CD14-positive monocyte (primary cell): ENCODE data around the gene GTF2H3. TPM values are rescaled to one million over a fixed set of nuclear protein-coding genes. Genes with fewer than 3 reads are reported as not detected.
A peak's percentile ranks its signal among the peaks of the same experiment; 100 is the strongest.

ENCODE experiments used
- DNase-seq, 3 donors: peaks; one replicate each; pipeline ENCODE4 v3.0.0-alpha.2; 2011 to 2022
- H2AFZ ChIP-seq: 2 replicates; pipeline ENCODE4 v1.6.0; 2012; ENCODE audit warnings: mild to moderate bottlenecking, low read depth, low read length, inconsistent platforms; ENCODE audit not compliant: insufficient read depth, poor library complexity, severe bottlenecking
- H3K27ac ChIP-seq, 2 donors: 1 replicate in 1 of 2; 2 replicates in 1 of 2; pipeline ENCODE4 v1.5.1; 2012 to 2013; ENCODE audit warnings: low read length in 2 of 2, control low read depth in 1 of 2, inconsistent platforms in 1 of 2, low read depth in 1 of 2, mild to moderate bottlenecking in 1 of 2
- H3K27me3 ChIP-seq, 2 donors: one replicate each; pipeline versions ENCODE4 v1.6.0 to v1.6.1; 2011 to 2013; ENCODE audit warnings: low read length in 2 of 2; ENCODE audit not compliant: control insufficient read depth in 2 of 2, insufficient read depth in 2 of 2
- H3K36me3 ChIP-seq, 2 donors: replicated peaks in 1 of 2; 1 replicate in 1 of 2; 2 replicates in 1 of 2; pipeline versions ENCODE4 v1.5.1 to v1.6.1; 2012 to 2013; ENCODE audit warnings: low read length in 2 of 2, control low read depth in 1 of 2, inconsistent platforms in 1 of 2, mild to moderate bottlenecking in 1 of 2; ENCODE audit not compliant: insufficient read depth in 2 of 2, control insufficient read depth in 1 of 2
- H3K4me1 ChIP-seq, 2 donors: 1 replicate in 1 of 2; 2 replicates in 1 of 2; pipeline versions ENCODE4 v1.5.1 to v1.6.1; 2012 to 2013; ENCODE audit warnings: low read length in 2 of 2, control low read depth in 1 of 2, inconsistent platforms in 1 of 2, mild to moderate bottlenecking in 1 of 2, moderate library complexity in 1 of 2; ENCODE audit not compliant: insufficient read depth in 2 of 2, control insufficient read depth in 1 of 2
- H3K4me2 ChIP-seq: replicated peaks from 2 replicates; pipeline ENCODE3; 2012; ENCODE audit warnings: low read length, moderate library complexity, mild to moderate bottlenecking; ENCODE audit not compliant: poor library complexity, severe bottlenecking; ENCODE audit errors: extremely low read depth
- H3K4me3 ChIP-seq, 3 experiments: fragments of 200-600 bp in 1 of 3; sonication (generic) in 1 of 3; replicated peaks in 1 of 3; 1 replicate in 2 of 3; 2 replicates in 1 of 3; pipeline ENCODE4 v1.5.1; 2011 to 2013; ENCODE audit warnings: low read length in 3 of 3, mild to moderate bottlenecking in 3 of 3, control low read depth in 2 of 3, low read depth in 2 of 3, inconsistent platforms in 1 of 3, moderate library complexity in 1 of 3
- H3K79me2 ChIP-seq: 2 replicates; pipeline ENCODE4 v1.6.0; 2012; ENCODE audit warnings: mild to moderate bottlenecking, control low read depth, inconsistent platforms, low read length, moderate library complexity; ENCODE audit not compliant: insufficient read depth
- H3K9ac ChIP-seq: 2 replicates; pipeline ENCODE4 v1.6.0; 2017; ENCODE audit warnings: low read length, mild to moderate bottlenecking; ENCODE audit not compliant: insufficient read depth, poor library complexity, severe bottlenecking
- H3K9me3 ChIP-seq, 2 donors: replicated peaks in 1 of 2; 1 replicate in 1 of 2; 2 replicates in 1 of 2; pipeline versions ENCODE4 v1.5.1 to v1.6.1; 2012 to 2013; ENCODE audit warnings: low read length in 2 of 2, control low read depth in 1 of 2; ENCODE audit not compliant: control insufficient read depth in 1 of 2, insufficient read depth in 1 of 2
- H4K20me1 ChIP-seq: 2 replicates; pipeline ENCODE4 v1.6.0; 2012; ENCODE audit warnings: mild to moderate bottlenecking, low read length, control low read depth, moderate library complexity; ENCODE audit not compliant: insufficient read depth
- H3K27ac Mint-ChIP-seq, 7 donors: one replicate each; pipeline ENCODE4 v1.8.0; 2020; ENCODE audit warnings: mild to moderate bottlenecking in 7 of 7, mixed read lengths in 7 of 7, moderate library complexity in 6 of 7, inconsistent platforms in 2 of 7
- H3K27me3 Mint-ChIP-seq, 3 donors: one replicate each; pipeline ENCODE4 v1.8.0; 2021 to 2022; ENCODE audit warnings: low read depth in 3 of 3, mild to moderate bottlenecking in 3 of 3, mixed read lengths in 3 of 3, moderate library complexity in 3 of 3, inconsistent platforms in 1 of 3
- H3K36me3 Mint-ChIP-seq, 2 donors: one replicate each; pipeline ENCODE4 v1.8.0; 2020; ENCODE audit warnings: mixed read lengths in 2 of 2, inconsistent platforms in 1 of 2, mild to moderate bottlenecking in 1 of 2
- H3K4me1 Mint-ChIP-seq: one replicate; pipeline ENCODE4 v1.8.0; 2020; ENCODE audit warnings: mild to moderate bottlenecking, mixed read lengths
- H3K4me3 Mint-ChIP-seq, 2 donors: one replicate each; pipeline ENCODE4 v1.8.0; 2020; ENCODE audit warnings: mild to moderate bottlenecking in 2 of 2, mixed read lengths in 2 of 2, moderate library complexity in 1 of 2
- H3K9me3 Mint-ChIP-seq, 7 donors: one replicate each; pipeline ENCODE4 v1.8.0; 2020 to 2022; ENCODE audit warnings: mixed read lengths in 7 of 7, mild to moderate bottlenecking in 6 of 7, moderate library complexity in 6 of 7, inconsistent platforms in 2 of 7
- WGBS: methylation state at CpG from one replicate; pipeline ENCODE4 v1.1.5; 2013; ENCODE audit warnings: missing lambda C conversion rate; ENCODE audit not compliant: insufficient coverage; 5-methylcytosine and 5-hydroxymethylcytosine counted together
- intact Hi-C, 2 donors: fragments of 100-400 bp; cut with micrococcal nuclease; formaldehyde crosslinking; loops; one replicate each; pipeline versions ENCODE4 v1.15.0 to v1.15.1; 2023
- polyA plus RNA-seq, 3 donors: library from polyadenylated mRNA; depleted of rRNA in 1 of 3; unstranded in 2 of 3; stranded (reverse) in 1 of 3; fragments of 300-500 nt in 2 of 3; fragments of >200 nt in 1 of 3; fragmentation: Illumina TruSeq in 2 of 3; gene quantifications; 1 replicate in 2 of 3; 2 replicates in 1 of 3; pipeline ENCODE4 v1.2.3, GENCODE V29; 2012 to 2021
- TF ChIP-seq, protein P1 (sequence below): fragments of 200-600 bp; IDR thresholded peaks from one replicate; pipeline ENCODE4 v1.8.0; 2022; ENCODE audit warnings: antibody characterized with exemption, mild to moderate bottlenecking

Gene GTF2H3
- polyA plus RNA-seq, 3 donors: 8.2 to 21.7 (median 12.3) TPM

DNA sequence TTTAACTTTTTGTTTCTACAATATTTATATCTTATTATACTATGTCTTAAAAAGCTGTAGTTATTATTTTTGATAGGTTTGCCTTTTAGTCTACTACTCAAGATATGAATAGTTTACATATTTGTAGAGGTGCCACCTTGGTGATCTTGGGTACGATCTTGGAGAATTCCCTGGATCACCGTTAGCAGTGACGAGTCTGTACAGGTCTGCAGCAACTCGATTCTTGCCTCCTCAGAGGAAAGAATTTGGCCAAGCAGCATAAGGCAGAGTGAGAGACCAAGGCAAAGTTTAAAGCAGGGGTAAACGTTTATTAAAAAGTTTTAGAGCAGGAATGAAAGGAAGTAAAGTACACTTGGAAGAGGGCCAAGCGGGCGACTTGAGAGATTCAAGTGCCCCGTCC is 34.1 kb downstream of the GTF2H3 start:
- TF ChIP-seq, protein P1, sequence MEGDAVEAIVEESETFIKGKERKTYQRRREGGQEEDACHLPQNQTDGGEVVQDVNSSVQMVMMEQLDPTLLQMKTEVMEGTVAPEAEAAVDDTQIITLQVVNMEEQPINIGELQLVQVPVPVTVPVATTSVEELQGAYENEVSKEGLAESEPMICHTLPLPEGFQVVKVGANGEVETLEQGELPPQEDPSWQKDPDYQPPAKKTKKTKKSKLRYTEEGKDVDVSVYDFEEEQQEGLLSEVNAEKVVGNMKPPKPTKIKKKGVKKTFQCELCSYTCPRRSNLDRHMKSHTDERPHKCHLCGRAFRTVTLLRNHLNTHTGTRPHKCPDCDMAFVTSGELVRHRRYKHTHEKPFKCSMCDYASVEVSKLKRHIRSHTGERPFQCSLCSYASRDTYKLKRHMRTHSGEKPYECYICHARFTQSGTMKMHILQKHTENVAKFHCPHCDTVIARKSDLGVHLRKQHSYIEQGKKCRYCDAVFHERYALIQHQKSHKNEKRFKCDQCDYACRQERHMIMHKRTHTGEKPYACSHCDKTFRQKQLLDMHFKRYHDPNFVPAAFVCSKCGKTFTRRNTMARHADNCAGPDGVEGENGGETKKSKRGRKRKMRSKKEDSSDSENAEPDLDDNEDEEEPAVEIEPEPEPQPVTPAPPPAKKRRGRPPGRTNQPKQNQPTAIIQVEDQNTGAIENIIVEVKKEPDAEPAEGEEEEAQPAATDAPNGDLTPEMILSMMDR: no peak
- Mint-ChIP-seq H3K4me1 (peaks cover 10% of the 10 kb centered on the region), H3K27me3 (peaks cover 0 to 4% (median 0%) of the 10 kb centered on the region in 3 donors), H3K27ac (peak overlapping the region in 1 of 7 donors; percentile 34), H3K36me3 (peaks cover 7 to 16% of the 10 kb centered on the region in 2 donors), H3K9me3 (peaks cover 0 to 5% (median 0%) of the 10 kb centered on the region in 7 donors), H3K4me3 (no peak overlapping the region)
- no peaks in the 10 kb centered on the region for H3K36me3 ChIP-seq
- H3K9ac ChIP-seq: no peak overlapping the region
- peaks cover 8 to 14% of the 10 kb centered on the region in 2 donors for H3K4me1 ChIP-seq
- H2AFZ ChIP-seq: no peak overlapping the region
- no peaks in the 10 kb centered on the region for H3K79me2 ChIP-seq
- intact Hi-C loops: no loop called here
- no peaks in the 10 kb centered on the region for H3K27me3 ChIP-seq
- no peak overlapping the region for H3K4me2 ChIP-seq
- DNase-seq: no peak
- 87% methylated on average over 8 of the region's 8 CpGs for WGBS
- H4K20me1 ChIP-seq: no peaks in the 10 kb centered on the region
- H3K4me3 ChIP-seq: no peak overlapping the region
- H3K27ac ChIP-seq: no peak overlapping the region
- H3K9me3 ChIP-seq: no peaks in the 10 kb centered on the region

DNA sequence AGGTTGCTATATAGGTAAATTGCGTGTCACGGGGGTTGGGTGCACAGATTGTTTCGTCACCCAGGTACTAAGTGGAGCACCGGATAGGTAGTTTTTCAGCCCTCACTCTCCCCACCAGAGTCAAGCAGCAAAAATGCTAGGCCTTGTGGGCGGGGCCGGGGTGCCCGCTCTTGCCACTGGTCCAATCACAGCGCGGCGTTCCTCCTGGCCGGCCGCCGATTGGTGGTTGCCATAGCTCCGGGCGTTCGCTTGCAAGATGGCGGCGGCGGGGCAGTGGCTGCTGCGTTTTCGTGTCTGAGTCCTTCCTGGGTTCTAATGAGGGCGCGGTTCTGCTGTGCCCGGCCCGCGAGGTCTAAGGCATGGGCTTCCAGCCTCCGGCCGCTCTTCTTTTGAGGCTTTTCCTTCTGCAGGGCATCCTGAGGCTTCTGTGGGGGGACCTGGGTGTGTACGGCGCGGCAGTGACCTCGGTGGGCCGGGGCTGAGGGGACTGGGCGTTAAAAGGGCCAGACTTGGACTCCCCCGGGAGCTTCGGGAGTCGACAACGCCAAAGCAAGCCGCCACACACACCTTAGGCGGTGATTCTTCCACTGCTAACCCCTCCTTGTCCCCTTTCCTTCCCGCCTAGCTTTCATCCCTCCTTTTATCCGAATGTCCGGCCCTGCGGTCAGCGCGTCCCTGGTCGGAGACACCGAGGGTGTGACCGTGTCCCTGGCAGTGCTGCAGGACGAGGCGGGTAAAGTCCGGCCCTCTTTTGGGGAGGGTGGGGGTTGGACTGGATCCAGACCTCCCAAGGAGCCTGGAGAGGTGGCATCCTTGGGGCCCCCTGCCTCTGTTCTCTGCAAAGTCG is 37.5 kb downstream of the GTF2H3 start, which contains the start of gene TCTN2:
TSS of gene TCTN2 (plus strand) at position 232 of the 847 bp plus-strand sequence. CDS start at position 360, 128 bp downstream.
- Mint-ChIP-seq H3K36me3 (peaks cover 0 to 1% of the 10 kb centered on the region in 2 donors), H3K4me1 (peaks cover 10% of the 10 kb centered on the region), H3K4me3 (peak within 1 kb of the TSS; percentile 88), H3K27ac (peak within 1 kb of the TSS in 2 of 7 donors; percentile 78 to 87), H3K9me3 (no peaks in the 10 kb centered on the region), H3K27me3 (peaks cover 0 to 4% (median 0%) of the 10 kb centered on the region in 3 donors)
- Histone ChIP-seq H3K27me3 (no peaks in the 10 kb centered on the region), H3K4me3 (peak within 1 kb of the TSS; percentile 45 to 96 (median 62)), H3K4me1 (peaks cover 8 to 14% of the 10 kb centered on the region in 2 donors), H3K9ac (peak within 1 kb of the TSS; percentile 60), H3K36me3 (no peaks in the 10 kb centered on the region), H3K4me2 (peak within 1 kb of the TSS; percentile 99), H4K20me1 (no peaks in the 10 kb centered on the region), H3K79me2 (no peaks in the 10 kb centered on the region), H3K27ac (no peak within 1 kb of the TSS), H2AFZ (peak within 1 kb of the TSS; percentile 100), H3K9me3 (no peaks in the 10 kb centered on the region)
- TF ChIP-seq, protein P1: no peak
- peak; percentile 75 to 86 (median 86) for DNase-seq
- intact Hi-C loops: loop anchor here in 1 of 2 donors (5.0 kb wide), 1 partner anchor 41 kb away; the partner anchor contains the start of gene ATP6V0A2
- WGBS: under 1% methylated on average over 44 of the region's 53 CpGs
